Astrocyte of the hippocampus (primary cell): ENCODE data around the gene MTX3.

Experiments
- DNase-seq: peaks from one replicate; pipeline ENCODE4 v3.0.0; 2011; ENCODE audit warnings: low read depth, low spot score

The MTX3 gene

DNA sequence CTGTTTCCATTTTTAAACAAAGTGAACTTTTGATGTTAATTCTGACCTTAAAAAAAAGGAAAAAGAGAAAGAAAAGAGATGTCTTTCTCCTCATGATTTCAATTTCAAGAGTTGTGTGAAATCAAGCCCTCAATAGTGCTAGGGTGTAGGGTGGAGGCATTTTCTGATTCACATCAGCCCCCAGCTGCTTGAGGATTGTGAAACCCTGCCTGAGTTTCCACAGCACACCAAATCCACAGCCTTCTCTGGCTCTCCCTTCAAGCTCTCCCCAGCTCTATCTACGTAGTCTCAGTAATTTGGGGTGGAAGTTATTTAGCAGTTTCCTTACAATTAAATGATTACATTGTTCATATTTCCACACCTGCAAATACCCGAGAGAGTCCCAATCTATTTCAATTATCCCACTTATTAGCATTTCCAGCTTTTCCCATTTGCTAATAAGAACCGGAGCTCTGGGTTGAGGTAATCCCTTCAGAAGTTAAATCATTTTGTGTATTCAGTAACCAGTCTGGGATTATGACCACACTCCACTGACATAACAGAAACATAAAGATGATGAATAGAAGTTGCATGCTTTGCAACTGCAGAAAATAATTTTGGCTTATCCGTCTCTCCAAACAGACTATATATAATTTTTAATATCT, 54.9 kb downstream of the MTX3 start:
- no peak for DNase-seq

DNA sequence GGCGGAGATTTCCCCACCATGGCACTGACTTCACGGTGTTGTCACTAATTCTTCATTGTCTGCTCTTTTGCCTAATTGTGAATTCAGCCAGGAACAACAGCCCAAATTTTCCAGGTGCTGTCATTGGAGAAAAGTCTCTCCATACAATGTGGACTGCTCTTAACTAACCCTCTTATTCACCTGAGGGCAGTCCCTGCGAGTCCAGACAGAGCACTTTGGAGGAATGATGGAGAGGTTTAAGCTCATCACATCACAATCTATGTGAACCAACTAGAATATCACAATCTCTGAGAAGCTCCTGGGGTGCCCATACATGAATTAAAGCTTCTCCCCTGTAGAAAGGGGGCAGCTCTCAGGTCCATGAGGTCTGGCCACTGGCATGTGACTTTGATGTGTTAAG, 56.4 kb downstream of the MTX3 start:
- DNase-seq = no peak

DNA sequence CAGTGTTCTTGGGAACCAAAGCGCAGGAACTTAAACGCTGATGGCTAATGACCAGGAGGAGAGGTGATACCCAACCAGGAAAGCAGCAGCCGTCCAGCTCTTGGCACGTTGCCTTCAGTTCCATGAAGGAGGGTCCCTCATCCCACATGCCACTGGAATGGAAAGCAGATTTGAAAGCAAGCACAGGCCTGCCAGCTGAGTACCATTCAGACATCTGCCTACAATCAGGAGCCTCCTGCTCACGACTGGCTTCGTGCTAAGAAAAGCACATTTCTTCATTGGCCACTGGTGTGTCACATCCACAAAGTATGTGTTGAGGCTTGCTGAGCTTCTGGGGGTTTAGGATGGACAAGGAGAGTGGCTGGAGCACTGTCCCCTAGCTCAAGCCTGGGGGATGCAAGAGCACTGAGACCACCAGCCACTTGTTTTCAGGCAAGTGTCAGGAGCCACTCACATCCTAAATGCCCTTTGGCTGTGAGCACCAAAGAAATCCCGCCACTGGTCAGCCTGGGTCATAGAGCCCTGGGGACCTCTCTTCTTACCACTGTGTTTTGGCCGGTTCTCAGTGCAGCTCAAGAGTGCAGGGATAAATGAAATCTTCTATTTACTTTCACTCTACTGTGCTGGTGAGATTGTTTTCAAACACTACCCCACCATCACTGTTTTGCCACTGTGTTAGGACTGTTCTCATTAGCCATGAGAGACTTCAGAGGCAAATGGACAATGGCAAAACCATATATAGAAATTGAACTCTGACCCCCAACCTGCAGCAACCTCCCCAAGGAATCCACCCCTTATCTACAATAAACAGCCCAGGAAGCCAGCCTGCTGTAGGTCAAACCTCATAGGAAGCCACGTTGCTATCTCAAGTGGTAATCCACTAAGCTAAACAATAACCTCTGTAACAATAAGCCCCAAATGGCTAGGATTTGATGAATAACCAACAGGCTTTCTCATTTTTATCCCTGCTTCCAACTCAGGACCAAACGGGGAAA, 58.3 kb downstream of the MTX3 start:
- no peak for DNase-seq

- no peak for DNase-seq
Observed at GRCh38 chr5:79931866-79932265, 59.2 kb downstream of the MTX3 start.

GRCh38 chr5:79931409-79931808, 59.7 kb downstream of the MTX3 start:
- no peak for DNase-seq

DNA sequence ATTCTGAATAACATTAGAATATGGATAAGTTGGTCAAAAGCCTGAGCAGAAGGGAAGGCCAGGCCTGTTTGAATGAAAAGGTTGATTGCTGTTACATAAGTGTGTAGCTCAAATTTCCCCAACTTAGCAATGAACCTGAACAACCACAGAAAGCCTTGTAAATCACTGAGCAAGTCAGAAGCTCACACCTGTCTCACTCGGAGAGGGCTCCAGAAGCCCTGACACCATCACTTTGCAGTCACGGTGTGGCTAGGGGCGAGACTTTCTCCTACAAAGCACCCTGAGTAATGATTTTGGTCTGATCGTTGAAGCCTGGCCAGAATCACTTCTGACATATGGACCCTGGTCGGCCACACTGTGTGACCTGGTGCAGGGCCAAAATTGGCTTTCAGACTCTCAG, 62.0 kb downstream of the MTX3 start:
- DNase-seq = no peak
